GM18873 (cell line): Measurements from ENCODE around the gene SFT2D1.

Experiments used
- ATAC-seq: cut with Tn5 transposase; IDR thresholded peaks from one replicate; pipeline ENCODE4 v1.9.1; 2021; ENCODE audit warnings: mild to moderate bottlenecking, moderate library complexity, moderate number of reproducible peaks; ENCODE audit not compliant: unreplicated experiment, low FRiP score

Gene SFT2D1

GRCh38 chr6:166308769-166309589, 33.4 kb downstream of the SFT2D1 start:
- no peak for ATAC-seq

GRCh38 chr6:166308033-166308768, 34.1 kb downstream of the SFT2D1 start, which contains the start of gene PRR18:
Gene PRR18, minus strand, starts transcription at chr6:166308392. Its CDS starts 250 bp downstream, at chr6:166308142.
- ATAC-seq = peak; percentile 45

- peak; percentile 16 for ATAC-seq
Measured at GRCh38 chr6:166307082-166308032, 35.0 kb downstream of the SFT2D1 start.

GRCh38 chr6:166306378-166307081, 35.8 kb downstream of the SFT2D1 start:
- no peak for ATAC-seq

GRCh38 chr6:166305562-166306117, 36.7 kb downstream of the SFT2D1 start:
- no peak for ATAC-seq

GRCh38 chr6:166304106-166304505, 38.2 kb downstream of the SFT2D1 start:
- no peak for ATAC-seq

- ATAC-seq = no peak
Measured at GRCh38 chr6:166301611-166302529, 40.5 kb downstream of the SFT2D1 start.

- ATAC-seq = no peak
Measured at GRCh38 chr6:166300357-166300987, 41.9 kb downstream of the SFT2D1 start.

GRCh38 chr6:166297606-166298005, 44.7 kb downstream of the SFT2D1 start:
- ATAC-seq = no peak

GRCh38 chr6:166296035-166296883, 46.1 kb downstream of the SFT2D1 start:
- no peak for ATAC-seq

- no peak for ATAC-seq
Measured at GRCh38 chr6:166293731-166294584, 48.4 kb downstream of the SFT2D1 start.

GRCh38 chr6:166289207-166290060, 52.9 kb downstream of the SFT2D1 start:
- no peak for ATAC-seq

GRCh38 chr6:166286839-166287271, 55.5 kb downstream of the SFT2D1 start:
- ATAC-seq = peak; percentile 94

- no peak for ATAC-seq
Measured at GRCh38 chr6:166285233-166285632, 57.1 kb downstream of the SFT2D1 start.

- no peak for ATAC-seq
Measured at GRCh38 chr6:166284640-166285039, 57.7 kb downstream of the SFT2D1 start.
